Epithelial cell of esophagus (primary cell): Measurements from ENCODE around the gene CDH22.

Source experiments
- DNase-seq: peaks from one replicate; pipeline ENCODE4 v3.0.0; 2010; ENCODE audit warnings: low read depth
- H3K4me3 ChIP-seq: 2 replicates; pipeline ENCODE4 v1.5.1; 2011; ENCODE audit warnings: mild to moderate bottlenecking, low read length, control low read depth
- CTCF ChIP-seq: IDR thresholded peaks from 2 replicates; pipeline ENCODE4 v1.5.1; 2011; ENCODE audit warnings: low read depth, mild to moderate bottlenecking, low read length, control low read depth, inconsistent platforms; ENCODE audit not compliant: insufficient read depth; ENCODE audit errors: missing control alignments

CDH22 gene

DNA sequence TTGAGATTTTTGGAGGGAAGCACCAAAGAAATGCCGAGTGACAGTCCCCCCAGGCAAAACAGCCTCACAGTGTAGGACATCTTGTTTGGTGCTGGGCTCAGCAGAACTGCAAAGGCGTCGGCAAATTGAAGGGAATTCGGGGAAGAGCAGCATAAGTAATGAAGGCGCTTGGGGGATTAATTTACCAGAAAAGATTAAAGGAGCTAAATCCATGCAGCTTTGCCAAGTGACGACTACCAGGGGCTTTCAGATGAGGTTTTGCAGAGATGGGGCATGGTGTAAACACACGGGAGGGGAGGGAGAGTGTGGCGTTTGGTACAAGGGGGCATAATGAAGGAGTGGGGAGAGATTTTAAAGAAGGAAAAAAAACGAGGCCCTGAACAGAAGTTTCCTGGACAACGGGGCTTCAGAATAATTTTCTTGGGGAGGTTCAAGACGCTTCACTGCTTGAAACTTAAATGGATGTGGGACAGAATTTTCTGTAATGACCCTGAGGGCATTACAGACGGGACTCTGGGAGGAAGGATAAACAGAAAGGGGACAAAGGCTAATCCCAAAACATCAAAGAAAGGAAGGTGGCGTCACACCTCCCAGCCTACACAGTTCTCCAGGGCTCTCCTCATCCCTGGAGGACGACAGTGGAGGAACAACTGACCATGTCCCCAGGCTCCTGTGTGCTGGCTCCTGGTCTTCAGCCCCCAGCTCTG lies 45.4 kb upstream of the CDH22 start:
- TF ChIP-seq CTCF, result no peak
- H3K4me3 ChIP-seq, result no peak overlapping the region
- DNase-seq, result no peak

DNA sequence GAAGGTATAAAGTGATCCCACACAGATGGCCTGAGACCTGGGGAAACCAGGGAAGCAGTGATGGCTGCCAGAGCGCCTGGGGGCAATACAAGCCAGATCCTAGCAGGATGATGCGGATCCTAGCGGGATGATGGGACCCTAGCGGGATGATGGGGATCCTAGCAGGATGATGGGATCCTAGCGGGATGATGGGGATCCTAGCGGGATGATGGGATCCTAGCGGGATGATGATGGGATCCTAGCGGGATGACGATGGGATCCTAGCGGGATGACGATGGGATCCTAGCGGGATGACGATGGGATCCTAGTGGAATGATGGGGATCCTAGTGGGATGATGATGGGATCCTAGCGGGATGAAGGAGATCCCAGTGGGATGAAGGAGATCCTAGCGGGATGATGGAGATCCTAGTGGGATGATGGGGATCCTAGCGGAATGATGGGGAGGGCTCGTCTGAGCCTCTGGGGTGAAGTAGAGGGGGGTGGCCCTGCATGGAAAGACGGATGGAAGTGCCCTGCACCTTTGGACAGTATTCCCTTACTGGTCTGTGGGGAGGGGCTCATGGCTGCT lies 44.2 kb upstream of the CDH22 start:
- no peak for DNase-seq
- no peak overlapping the region for H3K4me3 ChIP-seq
- TF ChIP-seq CTCF, result no peak

- DNase-seq, result no peak
- H3K4me3 ChIP-seq, result no peak overlapping the region
- no peak for TF ChIP-seq CTCF
Observed at GRCh38 chr20:46351357-46352058, 43.2 kb upstream of the CDH22 start.

DNA sequence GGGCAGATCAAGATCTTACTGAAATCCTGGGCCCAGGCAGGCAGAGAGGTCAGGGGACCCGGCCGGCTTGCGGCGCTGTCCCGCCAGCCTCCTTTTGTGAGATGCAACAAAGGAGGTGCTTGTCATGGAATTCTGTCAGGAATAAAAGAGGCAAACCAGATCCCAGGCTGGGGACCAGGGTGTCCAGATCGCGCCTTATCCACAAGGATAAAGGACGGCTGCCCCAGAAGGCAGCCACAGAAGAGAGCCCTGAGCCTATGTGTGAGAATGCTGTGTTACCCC lies 42.6 kb upstream of the CDH22 start:
- DNase-seq, result no peak
- no peak for TF ChIP-seq CTCF
- H3K4me3 ChIP-seq, result no peak overlapping the region

- no peak overlapping the region for H3K4me3 ChIP-seq
- peak; percentile 44 for DNase-seq
- no peak for TF ChIP-seq CTCF
Observed at GRCh38 chr20:46350201-46350985, 42.1 kb upstream of the CDH22 start.

DNA sequence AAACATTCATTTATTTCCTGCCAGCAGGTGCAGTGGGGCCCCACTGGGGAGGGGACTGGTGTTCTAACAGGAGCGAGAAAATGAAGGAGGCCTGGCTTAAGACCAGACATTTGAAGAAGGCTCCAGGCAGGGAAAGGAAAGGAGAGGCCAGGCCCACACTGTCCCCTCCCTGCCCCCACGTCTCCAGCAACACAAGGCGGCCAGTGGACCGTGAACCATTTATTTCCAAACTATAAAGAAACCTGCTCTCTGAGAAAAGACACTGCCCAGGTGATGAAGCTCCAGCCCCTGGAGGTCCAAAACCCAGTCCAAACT lies 41.4 kb upstream of the CDH22 start:
- TF ChIP-seq CTCF, result no peak
- H3K4me3 ChIP-seq, result no peak overlapping the region
- no peak for DNase-seq
